Stimulated activated CD4-positive, alpha-beta T cell treated with anti-CD3 and anti-CD28 coated beads, Interleukin-2, amount 100 ng/mL, for 24 hours (primary cell): Measurements from ENCODE around the gene COL11A1.
"Not testable (repeated sequence)": the region's sequence is repeated elsewhere in the genome, so short reads cannot be mapped to it uniquely, and the experiment has no call there.

Experiments used
- DNase-seq, 2 donors: peaks; one replicate each; pipeline ENCODE4 v3.0.0-alpha.2; 2020

The COL11A1 gene

DNA sequence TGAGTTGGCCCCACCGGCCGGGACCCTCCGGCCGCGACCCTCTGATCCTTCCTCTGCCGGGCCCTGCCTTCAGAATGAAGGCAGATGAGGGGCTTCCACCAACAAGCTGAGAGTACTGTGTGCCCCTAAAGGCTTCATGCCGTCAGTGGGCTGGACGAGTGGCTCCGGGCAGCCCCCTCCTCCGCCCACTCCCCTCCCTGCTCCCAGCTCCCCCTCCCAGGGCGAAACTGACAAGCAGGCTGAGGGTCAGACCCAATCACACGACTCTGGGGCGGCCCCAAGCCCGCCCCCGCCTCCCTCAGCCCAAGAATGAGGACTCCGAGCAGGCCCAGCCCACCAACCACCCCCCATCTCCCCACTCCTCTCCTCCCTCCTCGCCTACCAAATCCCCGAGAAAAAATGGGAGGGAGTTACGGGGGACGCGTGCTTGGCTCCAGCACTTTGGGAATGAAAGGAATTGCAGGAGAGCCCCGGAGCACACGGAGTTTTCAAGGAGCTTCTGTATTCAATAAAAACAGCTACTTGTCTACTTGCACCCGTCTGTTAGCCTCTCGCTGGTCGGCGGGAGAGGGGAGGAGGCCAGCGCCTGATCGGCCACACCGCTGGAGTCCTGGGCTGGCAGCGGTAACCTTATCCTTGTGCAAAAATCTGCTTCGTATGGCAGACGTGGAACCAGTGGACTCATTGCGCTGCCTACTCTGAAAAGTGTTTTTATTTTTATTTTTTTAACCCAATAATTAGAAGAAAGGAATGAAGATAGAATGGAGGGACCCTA is at the start of gene COL11A1:
Gene COL11A1, minus strand, starts transcription at position 147 of the 775 bp plus-strand sequence. CDS start 344 bp downstream, outside the sequence.
- no peak for DNase-seq

DNA sequence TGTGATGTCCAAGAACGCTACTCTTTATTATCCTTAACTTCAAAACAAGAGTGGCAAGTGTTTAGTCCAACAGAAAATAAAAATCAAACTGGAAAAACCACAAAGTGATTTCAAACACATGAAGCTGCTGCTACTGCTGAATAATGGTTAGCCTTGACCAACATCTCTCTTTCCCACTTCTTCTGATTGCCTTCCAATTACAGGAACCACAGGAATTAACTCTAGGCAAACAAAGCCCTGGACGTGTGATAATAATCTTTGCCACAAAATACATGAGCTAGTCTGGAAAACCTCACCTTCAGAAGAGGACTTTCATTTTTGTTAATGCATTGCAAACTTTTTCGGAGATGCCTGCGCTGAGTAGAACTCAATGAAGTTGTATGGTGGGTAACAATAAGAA is 48.6 kb upstream of the COL11A1 start:
- no peak for DNase-seq

DNA sequence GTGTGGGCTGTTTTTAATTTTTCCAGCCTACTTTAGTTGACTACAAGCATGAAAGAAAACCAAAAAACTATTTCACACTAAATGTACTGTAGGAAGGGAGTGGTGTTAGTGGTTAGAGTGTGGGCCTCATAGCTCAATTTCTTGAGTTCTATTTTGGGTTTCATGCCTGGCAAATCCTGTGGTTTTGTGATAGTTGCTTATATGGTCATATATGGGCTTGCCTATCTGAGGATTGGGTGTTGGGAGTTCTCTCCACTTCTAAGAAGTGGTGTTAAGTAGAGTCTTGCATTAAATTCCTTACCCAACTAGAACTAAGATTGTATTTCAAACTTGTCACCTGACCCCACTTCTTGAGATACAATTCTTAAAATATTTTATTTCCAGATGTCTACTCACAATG is 37.8 kb upstream of the COL11A1 start:
- DNase-seq = no peak

DNA sequence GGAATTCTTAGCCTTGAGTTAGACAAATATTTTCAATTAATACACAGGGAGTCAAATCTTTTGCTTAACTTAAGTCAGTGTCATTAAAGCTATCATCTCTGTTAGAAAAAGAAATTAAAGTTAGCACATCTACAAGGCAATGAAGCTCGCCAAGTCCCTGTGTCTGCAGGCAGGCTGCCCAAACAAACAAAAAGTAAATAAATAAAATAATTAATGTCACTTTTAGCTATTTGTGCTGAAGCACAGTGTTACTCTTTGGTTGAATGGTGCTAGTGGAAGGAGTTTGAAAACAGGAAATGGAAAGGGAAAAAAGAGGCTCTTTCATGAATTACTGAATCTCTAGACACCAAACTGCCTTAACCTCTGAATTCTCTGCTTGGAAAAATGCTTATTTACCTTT is 37.1 kb upstream of the COL11A1 start:
- no peak for DNase-seq

DNA sequence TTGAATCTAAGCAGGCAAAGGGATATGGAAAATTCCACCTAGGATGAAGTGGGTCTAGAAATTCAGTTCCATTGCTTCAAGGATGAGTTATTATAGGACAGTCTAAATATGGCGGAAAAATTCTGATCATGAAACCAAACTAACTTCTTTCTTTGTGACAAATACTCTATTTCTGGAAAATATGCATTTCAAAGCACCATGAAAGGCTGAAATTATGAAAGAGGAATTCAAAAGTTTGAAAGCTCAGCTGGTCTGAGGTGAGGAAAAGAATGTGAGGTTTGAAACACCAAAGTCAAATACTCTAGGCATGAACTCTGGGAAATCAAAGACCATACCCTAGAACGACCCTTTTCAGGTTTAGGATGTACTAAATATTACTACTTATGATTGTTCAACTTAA is 36.4 kb upstream of the COL11A1 start:
- no peak for DNase-seq

DNA sequence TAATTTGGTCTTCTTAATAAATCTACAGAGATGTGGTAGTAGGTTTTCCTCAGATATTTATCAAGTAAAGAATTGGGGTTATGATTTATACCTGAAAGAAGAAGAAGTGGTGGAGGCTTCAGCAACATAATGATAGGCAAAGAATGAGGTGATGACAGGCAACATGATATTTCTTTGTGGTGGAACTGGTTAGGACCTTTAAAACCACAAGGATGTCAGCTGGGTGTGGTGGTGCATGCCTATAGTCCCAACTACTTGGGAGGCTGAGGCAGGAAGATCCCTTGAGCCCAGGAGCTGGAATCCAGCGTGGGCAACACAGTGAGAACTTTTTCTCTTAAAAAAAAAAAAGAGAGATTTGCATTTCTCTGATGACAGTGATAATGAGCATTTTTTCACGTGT is 34.1 kb upstream of the COL11A1 start:
- DNase-seq = no peak

DNA sequence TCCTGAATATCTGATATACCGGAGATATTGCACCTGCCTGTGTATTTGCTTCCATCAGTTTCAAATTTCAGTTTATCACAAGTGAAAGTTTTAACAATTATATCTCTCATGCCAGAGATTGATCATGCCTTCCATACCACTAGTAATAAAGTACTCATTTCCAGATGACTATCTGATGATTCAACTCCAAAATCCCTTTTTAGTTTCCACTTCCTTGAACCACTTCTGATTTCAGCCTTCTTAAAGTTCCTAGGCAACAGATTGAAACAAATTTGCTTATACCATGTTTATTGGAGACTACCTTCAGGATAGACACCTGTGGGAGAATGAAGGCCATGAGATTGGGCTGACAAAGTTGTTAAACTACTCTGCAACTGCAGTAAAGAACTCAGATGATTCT is 21.5 kb upstream of the COL11A1 start:
- no peak for DNase-seq

DNA sequence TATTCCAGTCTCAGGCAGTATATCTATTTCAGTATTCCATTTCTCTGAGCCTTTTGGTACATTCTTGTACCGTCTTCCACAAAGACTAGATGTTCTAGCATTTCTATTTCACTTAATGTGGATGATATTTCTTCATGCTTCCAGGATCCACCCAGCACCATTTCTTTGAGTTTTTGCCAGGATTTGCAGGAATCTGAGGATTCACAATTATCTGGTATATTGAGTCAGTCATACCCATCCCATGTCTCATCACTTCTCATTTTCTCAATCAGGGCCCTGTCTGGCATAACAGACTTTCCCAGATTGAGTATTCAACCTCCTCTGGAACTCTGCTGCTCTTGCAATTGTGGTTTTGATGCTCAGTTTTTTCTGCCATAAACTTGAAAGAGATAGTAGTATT is 20.9 kb upstream of the COL11A1 start:
- DNase-seq = no peak

DNA sequence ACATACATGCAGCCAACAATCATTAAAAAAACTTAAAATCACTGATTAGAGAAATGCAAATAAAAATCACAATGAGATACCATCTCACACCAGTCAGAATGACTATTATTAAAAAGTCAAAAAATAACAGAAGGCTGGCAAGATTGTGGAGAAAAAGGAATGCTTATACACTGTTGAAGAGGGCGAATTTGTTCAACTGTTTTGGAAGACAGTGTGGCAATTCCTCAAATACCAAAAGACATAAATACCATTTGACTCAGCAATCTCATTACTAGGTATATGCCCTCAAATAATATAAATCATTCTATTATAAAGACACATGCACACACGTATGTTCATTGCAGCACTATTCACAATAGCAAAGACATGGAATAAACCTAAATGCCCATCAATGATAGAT is 19.9 kb upstream of the COL11A1 start:
- DNase-seq = not testable (repeated sequence)

DNA sequence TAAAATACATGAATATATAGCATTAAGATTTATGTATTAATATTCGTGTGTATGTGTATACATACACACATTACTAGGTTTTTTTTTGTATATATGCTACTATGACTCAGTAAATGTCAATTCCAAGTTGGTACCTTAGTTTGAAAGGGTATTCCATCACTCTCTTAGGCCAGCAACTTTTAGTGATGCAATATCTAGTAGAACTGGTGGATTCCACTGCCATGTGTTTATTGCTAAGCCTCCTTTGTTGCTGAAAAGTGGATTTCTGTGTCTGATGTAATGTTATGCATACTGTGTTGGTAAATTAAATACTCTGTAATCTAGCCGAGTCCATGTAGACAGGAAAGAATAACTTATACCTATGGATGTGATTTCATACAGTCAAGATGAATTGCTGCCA is 16.9 kb upstream of the COL11A1 start:
- DNase-seq = no peak

DNA sequence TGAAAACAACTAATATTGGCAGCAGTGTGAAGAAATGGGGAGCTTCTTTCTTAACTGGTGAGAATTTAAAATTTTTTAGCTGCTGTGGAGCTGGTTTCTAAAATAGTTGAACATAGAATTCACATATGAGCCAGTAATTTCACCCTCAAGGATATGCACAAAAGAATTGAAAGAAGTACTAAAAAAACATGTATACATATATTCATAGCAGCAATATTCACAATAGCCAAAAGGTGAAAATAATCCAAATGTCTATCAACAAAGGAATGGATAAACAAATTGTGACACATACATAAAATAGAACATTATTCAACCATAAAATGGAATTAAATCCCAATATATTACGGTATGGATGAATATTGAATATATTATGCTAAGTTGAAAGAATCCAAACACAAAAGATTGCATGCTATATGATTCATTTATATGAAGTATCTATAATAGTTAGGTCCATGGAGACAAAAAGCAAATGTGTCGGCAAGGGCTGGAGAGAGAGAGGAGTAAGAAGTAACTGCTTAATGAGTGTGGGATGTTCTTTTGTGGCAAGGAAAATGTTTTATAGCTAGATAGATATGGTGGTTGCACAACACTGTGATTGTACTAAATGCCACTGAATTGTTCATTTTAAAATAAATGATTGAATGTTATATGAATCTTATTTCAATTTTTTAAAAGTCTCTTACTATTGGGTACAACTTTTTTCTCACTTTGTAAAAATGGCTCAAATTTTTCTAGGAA is 14.8 kb upstream of the COL11A1 start:
- no peak for DNase-seq

DNA sequence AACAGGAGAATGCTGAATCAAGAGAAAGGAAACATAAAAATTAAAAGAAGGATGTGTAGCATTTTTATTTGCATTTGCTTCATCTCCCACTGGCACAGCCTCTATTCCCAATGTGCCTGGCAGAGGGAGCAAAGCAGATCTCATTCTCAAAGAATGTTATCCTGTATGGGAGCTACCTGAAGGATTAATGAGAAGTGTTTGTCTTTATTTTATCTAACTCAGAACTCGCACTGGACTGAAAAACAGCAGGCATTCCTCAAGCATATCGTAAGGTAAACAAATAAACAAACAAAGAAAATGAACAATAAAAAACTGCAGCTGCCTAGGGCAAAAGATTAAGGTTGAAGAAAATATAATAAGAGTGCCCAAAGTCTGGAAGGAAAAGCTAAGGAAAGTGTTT is 12.7 kb upstream of the COL11A1 start:
- no peak for DNase-seq

DNA sequence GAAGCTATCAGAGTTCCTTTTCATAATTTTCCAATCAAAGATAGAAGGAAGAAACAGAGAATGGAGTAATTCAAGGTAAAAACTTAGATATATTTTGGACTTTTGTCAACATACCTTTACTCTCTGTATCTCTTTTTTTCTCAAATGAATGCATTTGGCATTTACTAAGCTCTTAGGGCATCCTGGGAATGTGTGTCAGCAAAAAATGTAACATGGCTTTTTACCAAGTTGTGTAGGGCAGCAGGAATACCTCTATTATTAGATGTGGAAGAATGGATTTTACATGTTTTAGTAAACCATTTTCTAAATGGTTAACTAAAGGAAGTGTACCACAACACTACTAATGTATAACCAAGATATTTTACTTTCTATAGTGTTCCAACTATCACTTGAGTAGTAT is 4.2 kb upstream of the COL11A1 start:
- DNase-seq = no peak

DNA sequence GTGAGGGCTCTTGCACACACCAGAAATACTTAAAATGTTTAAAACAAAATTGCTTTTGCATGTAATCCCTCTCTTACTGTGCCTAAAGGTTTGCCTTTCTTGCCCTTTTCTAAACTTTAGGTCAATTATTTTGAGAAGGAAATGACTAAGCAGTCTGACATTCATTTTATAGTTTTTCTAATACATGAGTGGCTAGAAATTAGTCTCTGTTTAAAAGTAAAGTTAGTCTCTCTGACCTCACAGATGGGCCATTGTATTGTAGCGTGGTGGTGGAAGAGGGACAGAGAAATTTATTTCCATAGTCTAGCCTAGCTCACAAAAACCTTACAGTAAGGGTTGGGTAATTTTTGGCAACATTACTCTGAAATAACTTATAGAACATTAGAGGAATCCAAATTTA is 3.6 kb upstream of the COL11A1 start:
- no peak for DNase-seq

DNA sequence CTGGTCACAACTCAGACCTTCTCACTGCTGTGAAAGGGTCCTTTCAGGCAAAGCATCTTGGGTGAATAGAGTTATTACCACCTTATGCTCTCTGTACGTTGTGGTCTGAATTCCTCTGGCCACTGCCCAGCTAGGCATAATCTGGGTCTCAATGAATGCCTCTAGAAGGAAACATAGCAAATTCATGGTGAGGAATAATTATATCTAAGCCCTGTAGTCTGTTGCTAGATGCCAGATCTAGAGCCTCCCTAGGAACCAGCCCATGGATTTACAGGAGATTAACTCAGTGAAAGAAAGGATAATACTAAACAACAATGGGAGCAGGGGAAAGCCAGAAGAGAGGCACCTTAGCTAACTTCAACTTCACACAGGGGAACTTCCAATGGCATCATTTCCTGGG is 2.4 kb upstream of the COL11A1 start:
- DNase-seq = no peak

DNA sequence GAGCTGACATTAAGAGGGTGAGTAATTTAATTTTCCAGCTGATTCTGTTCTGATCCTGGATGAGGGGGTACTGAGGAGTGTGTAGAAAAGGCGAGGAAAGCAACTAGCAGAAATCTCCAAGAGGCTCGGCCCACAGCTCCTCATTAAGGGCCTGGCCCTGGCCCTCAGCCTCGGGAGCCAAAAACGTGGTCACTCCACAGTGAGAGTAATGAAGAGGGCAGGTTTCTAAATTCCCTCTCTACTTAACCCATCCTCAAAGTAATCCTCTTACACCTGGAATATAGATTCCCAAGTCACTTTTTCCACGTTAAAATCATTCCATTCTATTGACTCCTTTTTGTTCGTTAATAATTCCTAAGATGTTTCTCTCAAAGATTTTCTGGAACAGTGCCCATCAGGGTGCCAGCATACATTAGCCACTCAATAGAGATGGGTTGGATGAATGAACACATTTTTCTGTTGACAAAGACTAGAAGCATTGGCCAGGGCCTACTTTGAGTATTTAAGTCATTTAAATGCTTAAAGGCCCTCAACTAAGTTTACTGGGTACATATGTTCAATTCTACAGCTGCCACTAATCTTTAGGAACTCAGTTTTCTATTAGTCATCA is 1.1 kb upstream of the COL11A1 start:
- DNase-seq = no peak

DNA sequence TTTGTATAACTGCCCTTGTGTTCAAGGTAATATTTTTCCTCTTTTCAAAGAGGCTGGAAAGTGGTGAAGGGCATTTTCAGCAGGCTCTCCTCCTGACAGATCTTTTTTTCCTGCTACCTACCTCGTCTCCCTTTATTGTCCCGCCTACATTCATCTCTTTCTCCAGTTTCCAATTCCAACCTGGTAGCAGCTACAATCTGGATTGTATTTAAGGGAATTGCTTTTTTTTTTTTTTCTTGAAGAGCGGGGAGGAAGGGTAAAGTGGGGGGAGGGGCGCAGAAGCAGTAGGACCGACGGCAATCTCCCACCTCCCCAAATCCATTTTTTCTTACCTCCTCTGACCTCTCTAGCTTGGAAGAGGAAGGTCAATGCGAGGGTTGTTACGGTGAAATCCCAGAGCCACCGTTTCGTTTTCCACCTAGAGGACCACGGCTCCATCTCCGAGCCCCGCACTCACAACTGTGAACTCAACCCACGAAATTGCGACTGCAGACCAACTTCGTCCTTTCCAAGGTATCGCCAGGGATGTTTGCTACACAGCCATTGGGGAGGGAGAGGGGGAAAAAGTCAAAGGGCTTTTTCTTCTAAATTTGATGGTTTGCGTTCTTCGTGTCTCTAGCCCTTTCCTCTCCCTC is 464 bp downstream of the COL11A1 start:
- no peak for DNase-seq

DNA sequence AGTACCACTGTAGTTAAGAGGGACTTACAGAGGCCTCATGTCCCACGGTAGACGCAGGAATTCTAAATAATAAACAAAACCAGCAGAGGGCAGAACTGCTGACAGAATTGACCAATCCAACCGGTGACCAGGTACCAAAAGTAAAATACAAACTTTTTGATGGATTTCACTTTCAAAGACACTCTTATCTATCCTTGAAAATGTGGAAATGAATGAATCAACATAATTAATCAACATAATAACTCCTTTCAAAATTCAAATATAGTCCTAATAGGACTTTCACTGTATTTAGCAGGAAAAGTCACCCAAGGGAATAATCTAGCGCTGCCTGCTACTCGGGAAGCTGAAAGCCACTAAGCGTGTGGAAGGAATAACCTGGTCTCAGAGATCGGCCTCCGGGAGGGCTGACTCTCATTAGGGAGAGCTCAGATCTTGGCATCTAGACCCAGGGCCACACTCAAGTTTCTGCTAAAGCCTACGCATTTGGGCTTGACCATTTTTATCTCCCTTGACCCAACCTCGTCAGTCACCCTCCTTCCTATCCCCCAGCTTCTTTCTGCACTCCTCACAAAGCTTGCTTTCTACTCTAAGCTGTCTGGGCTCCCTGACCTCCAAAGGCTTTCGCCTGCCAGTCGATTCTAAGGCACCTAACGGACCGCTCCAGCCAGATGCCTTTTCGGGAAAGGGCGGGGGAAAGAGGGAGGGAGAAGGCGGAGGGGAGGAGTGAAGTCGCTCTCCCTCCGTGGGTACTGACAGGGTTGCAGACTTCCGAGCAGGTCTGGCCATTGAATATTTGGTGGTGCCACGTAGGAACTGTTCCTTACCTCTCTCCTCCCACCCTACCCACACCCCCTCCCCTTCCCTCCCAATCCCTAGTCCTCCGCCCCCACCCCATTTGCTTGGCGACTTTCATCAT is 1.6 kb downstream of the COL11A1 start:
- peak in 1 of 2 donors; percentile 1 for DNase-seq

DNA sequence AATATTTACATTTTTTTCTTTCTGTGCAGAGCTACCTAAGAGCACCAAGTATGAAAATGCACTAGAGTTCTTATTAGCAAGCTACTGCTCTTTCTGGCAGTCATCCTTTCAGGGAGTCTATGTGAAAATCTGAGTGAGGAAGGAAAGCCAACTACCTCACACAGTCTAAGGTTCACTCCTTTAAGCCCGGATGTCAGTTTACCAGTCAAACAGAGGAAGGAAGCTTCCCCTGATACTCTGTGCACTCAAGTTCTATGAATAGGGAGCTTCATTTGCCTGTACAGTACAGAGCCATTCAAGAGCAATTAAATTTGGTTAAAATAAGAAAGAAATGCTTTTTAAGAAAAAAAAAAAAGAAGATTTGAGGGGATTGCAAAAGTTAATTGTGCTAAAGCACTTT is 6.9 kb downstream of the COL11A1 start:
- DNase-seq = no peak

DNA sequence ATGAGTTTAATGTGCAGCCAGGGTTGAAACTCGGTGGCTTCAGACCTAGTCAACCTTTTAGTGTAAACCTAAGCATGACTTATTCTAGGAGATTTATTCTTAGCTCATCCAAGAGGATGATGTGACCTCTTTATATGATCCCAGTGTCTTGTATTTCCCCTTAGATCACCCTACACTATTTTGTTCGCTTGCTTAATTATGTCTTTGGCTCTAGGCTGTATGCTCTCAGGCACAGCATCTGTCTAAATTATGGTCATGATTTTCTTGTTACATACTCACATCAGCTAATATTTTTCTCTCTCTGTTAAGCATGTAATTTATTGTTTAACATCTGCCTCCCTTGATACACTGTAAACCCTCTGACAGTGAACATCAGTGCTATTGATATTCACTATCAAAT is 19.1 kb downstream of the COL11A1 start:
- DNase-seq = no peak

DNA sequence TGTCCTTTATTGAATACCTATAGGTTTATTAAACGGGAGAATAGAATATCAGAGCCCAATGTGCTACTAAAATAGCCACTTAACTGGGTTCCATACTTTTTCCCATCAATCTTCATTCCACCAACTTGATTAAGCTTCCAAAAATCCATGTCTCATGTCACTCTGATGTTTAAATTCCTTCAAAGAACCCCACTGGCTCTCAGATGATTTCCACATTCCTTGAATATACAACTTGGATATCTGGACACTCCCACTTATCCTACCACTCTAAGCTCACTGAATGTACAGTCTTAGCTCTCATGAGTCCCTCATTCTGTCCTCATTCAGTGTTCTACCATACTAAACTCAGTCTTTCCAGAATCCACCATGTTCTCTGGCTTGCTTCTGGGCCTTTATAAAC is 21.1 kb downstream of the COL11A1 start:
- no peak for DNase-seq

DNA sequence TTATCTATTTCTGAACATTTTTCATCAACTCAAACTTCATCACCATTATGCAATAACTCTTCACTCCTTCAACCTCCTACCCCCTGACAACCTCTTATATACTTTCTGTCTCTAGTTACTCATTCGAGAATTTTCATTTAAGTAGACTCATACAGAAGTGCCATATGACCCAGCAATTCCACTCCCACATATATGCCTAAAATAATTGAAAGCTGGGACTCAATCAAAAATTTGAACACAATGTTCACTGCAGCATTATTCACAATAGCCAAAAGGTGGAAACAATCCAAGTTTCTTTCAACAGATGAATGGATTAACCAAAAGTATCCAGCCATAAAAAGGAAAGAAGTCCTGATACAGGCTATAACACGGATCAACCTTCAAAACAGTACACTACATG is 24.1 kb downstream of the COL11A1 start:
- DNase-seq = no peak
